ENCODE data around the gene FSCN2. TPM values are rescaled to one million over a fixed set of nuclear protein-coding genes. Genes with fewer than 3 reads are reported as not detected.

Gene FSCN2
- total and polyA plus RNA-seq, 2 of the 4 experiments (the other 2 are of a cell fraction), result 0.18 to 0.84 TPM

GRCh38 chr17:81518785-81519283 lies 9.3 kb upstream of the FSCN2 start:
- no peaks in the 10 kb centered on the region for H3K9me3 ChIP-seq (ENCODE audit: control insufficient read depth, insufficient read depth, low read length)
- H2AK9ac ChIP-seq (replicated peaks; ENCODE audit: low read depth, low read length, poor library complexity), result peak overlapping the region; percentile 87
- H4K8ac ChIP-seq (ENCODE audit: low read depth in 2 of 2, low read length in 2 of 2), result peak overlapping the region; percentile 34 to 55; a peak in 1 of 4 replicates
- peak overlapping the region; percentile 61; the same call in 1 of the 2 replicates for H2AK5ac ChIP-seq (ENCODE audit: low read depth, low read length)
- peak overlapping the region; percentile 33 for H3K4me3 ChIP-seq (ENCODE audit: insufficient read depth, low read depth, low read length)
- H3K56ac ChIP-seq (ENCODE audit: extremely low read depth, insufficient read depth, low read length), result no peak overlapping the region
- ChIA-PET CTCF (no interaction called here), POLR2A (ENCODE audit: unreplicated experiment) (interaction anchor here (0.5 to 1.8 kb wide), 3 partner anchors 10 to 132 kb away, joined by 3 to 11 read pairs (median 6); no protein-coding TSS in a partner anchor)
- no peak overlapping the region for H2BK15ac ChIP-seq (ENCODE audit: low read depth, low read length)
- H3K36me3 ChIP-seq (ENCODE audit: control insufficient read depth, insufficient read depth, low read length), result no peaks in the 10 kb centered on the region; the same call in 1 of the 2 replicates
- no peak overlapping the region for H4K91ac ChIP-seq (ENCODE audit: insufficient read depth, low read depth, low read length)
- intact Hi-C loops (cut with micrococcal nuclease) (no loop called here), in situ Hi-C loops (cut with MboI; ENCODE audit: low sequenced_read_pairs) (no loop called here), dilution Hi-C loops (cut with HindIII; ENCODE audit: low sequenced_read_pairs, unreplicated experiment) (no loop called here)
- peak; percentile 21 for ATAC-seq (ENCODE audit: low read depth)
- H3K23ac ChIP-seq (ENCODE audit: low read depth, low read length), result 0 out of 2 replicates have a peak overlapping the region, but pooled peaks have one; percentile 35
- H3K4me2 ChIP-seq (ENCODE audit: low read depth, low read length), result peak overlapping the region; percentile 90
- DNase-seq, result no peak
- no peak overlapping the region for H2BK120ac ChIP-seq (ENCODE audit: low read depth, low read length)
- 1% methylated on average over 24 of the region's 47 CpGs; no CpG with 5 or more reads in 1 of the 2 experiments for WGBS, 2 experiments (ENCODE audit: extremely low coverage in 2 of 2, insufficient read length in 1 of 2)
- H3K4me1 ChIP-seq (ENCODE audit: control insufficient read depth, insufficient read depth, low read length), result peaks cover 39% of the 10 kb centered on the region
- H3K27ac ChIP-seq (ENCODE audit: insufficient read depth, low read length), result peak overlapping the region; percentile 7; the same call in 1 of the 2 replicates
- no peaks in the 10 kb centered on the region for H3K27me3 ChIP-seq (ENCODE audit: control insufficient read depth, insufficient read depth, low read length)
- no peak overlapping the region for H2BK20ac ChIP-seq (ENCODE audit: low read depth, low read length)
- H4K20me1 ChIP-seq (ENCODE audit: insufficient read depth, low read length), result peaks cover 54% of the 10 kb centered on the region
- peak overlapping the region; percentile 45; the same call in 1 of the 2 replicates for H3K9ac ChIP-seq (ENCODE audit: low read depth, low read length)
- H3K18ac ChIP-seq (ENCODE audit: low read depth, low read length), result no peak overlapping the region
- H3K9me1 ChIP-seq (ENCODE audit: insufficient read depth, low read length), result peaks cover 5% of the 10 kb centered on the region; the same call in 1 of the 2 replicates
- peak overlapping the region; percentile 66 for H3K4ac ChIP-seq (ENCODE audit: low read depth, low read length)
- H3K79me1 ChIP-seq (ENCODE audit: low read depth in 1 of 2, low read length in 2 of 2), result peaks cover 6 to 45% of the 10 kb centered on the region in 2 experiments; a peak in 3 of 4 replicates
- H2AFZ ChIP-seq (replicated peaks; ENCODE audit: low read length, poor library complexity), result peak overlapping the region; percentile 85
- no peak overlapping the region for H4K5ac ChIP-seq (ENCODE audit: low read depth, low read length)
- H3K14ac ChIP-seq (replicated peaks; ENCODE audit: low read depth, low read length), result peak overlapping the region; percentile 62
- BruUV-seq (replicated peaks), result no TSS peak
- no peak overlapping the region for H2BK5ac ChIP-seq (ENCODE audit: low read depth, low read length, poor library complexity, severe bottlenecking)
- no peak for TF ChIP-seq RFX5 (IDR thresholded peaks at IDR 0.05; ENCODE audit: low read depth, low read length)
- TF ChIP-seq, protein P1, sequence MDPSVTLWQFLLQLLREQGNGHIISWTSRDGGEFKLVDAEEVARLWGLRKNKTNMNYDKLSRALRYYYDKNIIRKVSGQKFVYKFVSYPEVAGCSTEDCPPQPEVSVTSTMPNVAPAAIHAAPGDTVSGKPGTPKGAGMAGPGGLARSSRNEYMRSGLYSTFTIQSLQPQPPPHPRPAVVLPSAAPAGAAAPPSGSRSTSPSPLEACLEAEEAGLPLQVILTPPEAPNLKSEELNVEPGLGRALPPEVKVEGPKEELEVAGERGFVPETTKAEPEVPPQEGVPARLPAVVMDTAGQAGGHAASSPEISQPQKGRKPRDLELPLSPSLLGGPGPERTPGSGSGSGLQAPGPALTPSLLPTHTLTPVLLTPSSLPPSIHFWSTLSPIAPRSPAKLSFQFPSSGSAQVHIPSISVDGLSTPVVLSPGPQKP (IDR thresholded peaks at IDR 0.05; ENCODE audit: borderline replicate concordance, low read depth, low read length), result no peak
- peak; percentile 16; the same call in 1 of the 2 replicates for TF ChIP-seq MAZ (IDR thresholded peaks at IDR 0.05; ENCODE audit: borderline replicate concordance, low read depth, low read length)
- TF ChIP-seq BHLHE40 (IDR thresholded peaks at IDR 0.05; ENCODE audit: low read depth, low read length), result no peak
- no peak for TF ChIP-seq USF2 (IDR thresholded peaks at IDR 0.05; ENCODE audit: low read depth, low read length)
- TF ChIP-seq MXI1 (IDR thresholded peaks at IDR 0.05; ENCODE audit: borderline replicate concordance, low read depth, low read length), result peak; percentile 59; the same call in 1 of the 2 replicates
- TF ChIP-seq RAD21 (IDR thresholded peaks at IDR 0.05; ENCODE audit: low read length), result no peak
- no peak for TF ChIP-seq SMC3 (IDR thresholded peaks at IDR 0.05; ENCODE audit: low read depth, low read length)
- no peak for TF ChIP-seq MAFK (IDR thresholded peaks at IDR 0.05; ENCODE audit: low read depth, low read length)
- no peak for TF ChIP-seq POLR2A (IDR thresholded peaks at IDR 0.05; ENCODE audit: low read depth, low read length)
- no peak for TF ChIP-seq NFE2L2 (IDR thresholded peaks at IDR 0.05; ENCODE audit: low read depth, low read length)
- TF ChIP-seq FOS (IDR thresholded peaks at IDR 0.05; ENCODE audit: low read depth, low read length), result no peak
- TF ChIP-seq RCOR1 (IDR thresholded peaks at IDR 0.05; ENCODE audit: insufficient replicate concordance, low read length), result no peak
- no peak for TF ChIP-seq CEBPB (IDR thresholded peaks at IDR 0.05; ENCODE audit: low read depth, low read length)
- TF ChIP-seq, protein P2, sequence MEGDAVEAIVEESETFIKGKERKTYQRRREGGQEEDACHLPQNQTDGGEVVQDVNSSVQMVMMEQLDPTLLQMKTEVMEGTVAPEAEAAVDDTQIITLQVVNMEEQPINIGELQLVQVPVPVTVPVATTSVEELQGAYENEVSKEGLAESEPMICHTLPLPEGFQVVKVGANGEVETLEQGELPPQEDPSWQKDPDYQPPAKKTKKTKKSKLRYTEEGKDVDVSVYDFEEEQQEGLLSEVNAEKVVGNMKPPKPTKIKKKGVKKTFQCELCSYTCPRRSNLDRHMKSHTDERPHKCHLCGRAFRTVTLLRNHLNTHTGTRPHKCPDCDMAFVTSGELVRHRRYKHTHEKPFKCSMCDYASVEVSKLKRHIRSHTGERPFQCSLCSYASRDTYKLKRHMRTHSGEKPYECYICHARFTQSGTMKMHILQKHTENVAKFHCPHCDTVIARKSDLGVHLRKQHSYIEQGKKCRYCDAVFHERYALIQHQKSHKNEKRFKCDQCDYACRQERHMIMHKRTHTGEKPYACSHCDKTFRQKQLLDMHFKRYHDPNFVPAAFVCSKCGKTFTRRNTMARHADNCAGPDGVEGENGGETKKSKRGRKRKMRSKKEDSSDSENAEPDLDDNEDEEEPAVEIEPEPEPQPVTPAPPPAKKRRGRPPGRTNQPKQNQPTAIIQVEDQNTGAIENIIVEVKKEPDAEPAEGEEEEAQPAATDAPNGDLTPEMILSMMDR (conservative IDR thresholded peaks at IDR 0.05; ENCODE audit: low read depth, low read length), result no peak

Measured in IMR-90 (cell line).